HG03066 (cell line): ENCODE results near the gene DIP2B.

Source experiments
- ATAC-seq: cut with Tn5 transposase; IDR thresholded peaks from one replicate; pipeline ENCODE4 v1.9.1; 2021; ENCODE audit warnings: low read depth; ENCODE audit not compliant: unreplicated experiment

Gene DIP2B

DNA sequence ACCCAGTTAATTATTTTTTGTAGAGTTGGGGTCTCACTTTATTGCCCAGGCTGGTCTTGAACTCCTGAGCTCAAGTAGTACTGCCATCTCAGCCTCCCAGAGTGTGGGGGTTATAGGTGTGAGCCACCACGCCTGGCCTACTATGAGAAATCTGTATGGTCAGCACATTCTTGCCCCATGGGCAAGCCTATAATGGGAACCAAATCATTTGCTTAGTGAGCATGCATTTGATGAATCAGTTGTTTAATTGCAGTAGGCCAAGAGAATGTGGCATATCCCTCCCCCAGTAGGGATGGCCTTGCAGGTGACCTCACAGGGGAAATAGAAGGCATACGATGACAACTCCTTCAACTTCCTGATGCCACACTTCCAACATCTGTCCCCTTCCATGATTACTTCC lies 122.7 kb downstream of the DIP2B start:
- ATAC-seq: no peak

DNA sequence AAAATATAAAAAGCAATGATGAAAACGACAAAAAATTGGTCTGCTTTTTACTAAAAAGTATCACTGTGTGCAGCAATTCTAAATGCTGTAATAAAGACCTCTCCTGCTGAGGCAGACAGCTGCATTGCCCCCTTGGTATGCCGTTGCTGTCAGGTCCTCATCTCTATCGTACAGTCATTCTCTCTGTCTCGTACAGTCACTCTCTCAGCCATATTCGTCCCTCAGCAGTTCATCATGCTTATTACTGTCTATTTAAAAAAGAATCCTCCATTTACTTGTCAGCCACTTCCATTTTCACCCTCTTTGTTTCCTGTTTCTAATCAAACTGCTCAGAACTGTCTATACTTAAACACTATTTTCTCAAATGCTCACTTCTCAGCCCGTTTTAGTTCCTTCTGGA lies 123.6 kb downstream of the DIP2B start:
- no peak for ATAC-seq

DNA sequence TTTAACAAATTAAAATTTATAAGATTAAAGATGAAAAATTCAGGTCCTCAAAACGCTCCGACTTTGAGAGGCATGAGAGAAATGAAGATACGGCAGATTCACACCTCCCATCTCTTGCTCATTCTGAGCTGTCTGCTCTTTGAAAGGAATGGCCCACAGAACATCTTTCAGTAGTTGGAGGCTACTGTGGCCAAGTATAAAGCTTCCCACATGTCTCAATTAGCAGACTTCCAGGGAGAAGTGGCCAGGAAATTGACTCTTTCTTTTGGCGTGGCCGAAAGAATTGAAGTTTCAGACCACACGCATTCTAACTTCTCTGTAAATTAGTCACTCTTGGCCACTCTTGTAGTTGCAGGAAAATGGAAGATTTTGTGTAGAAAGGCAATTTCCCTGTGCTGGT lies 129.2 kb downstream of the DIP2B start:
- no peak for ATAC-seq

DNA sequence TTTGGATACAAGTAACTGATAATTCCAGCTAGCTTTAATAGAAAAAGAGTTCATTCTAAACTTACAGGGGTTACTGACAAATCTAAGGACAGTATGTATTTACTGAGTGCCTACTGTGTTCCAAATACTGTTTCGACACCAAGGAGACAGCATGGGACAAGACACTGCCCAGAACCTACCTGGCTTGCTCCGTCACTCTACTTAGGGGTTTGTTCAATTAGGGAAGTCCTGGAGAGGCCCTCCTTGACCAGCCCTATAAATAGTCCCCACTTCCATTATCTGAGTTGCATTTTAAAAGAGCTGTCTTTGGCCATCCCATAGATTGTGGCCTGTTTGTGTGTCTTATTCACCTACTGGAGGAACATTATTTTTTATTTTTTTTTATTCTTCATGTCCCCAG lies 129.6 kb downstream of the DIP2B start:
- ATAC-seq: no peak

DNA sequence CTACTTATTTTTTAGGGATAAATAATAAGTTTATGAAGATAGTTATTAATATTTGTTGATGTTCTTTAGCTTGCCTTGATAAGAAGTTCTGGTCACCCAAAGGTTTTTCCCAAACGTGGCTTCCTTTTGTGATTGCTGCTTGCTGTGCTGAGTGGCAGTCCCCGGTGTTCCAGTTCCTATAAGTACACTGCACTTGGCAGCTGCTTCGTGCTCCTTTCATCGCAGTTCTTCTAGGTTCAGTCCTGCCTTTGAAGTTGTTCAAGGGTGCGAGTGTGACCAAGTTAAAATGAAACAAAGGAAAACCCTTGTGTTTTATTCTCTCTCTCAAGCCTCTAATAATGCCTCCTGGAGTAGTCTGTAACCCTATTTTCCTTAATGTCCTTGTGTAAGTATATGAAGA lies 130.6 kb downstream of the DIP2B start:
- no peak for ATAC-seq

DNA sequence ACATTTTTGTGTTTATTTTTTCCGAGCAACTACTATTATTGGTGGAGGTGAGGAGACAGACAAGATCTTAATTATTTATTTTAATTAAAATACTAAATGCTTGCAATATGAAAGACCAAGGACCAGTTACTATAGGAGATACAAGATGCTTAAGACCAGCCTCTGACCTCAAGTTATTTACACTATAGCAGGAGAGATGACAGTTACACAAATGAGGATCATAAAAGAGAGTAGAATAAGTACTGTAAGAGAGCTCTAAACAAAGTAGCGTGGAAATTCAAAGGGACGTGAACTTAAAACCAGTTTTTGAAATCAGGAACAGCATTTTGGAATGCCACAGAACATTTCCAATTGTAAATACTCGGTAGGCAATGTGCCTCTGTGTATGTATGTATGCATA lies 131.1 kb downstream of the DIP2B start:
- ATAC-seq: no peak

DNA sequence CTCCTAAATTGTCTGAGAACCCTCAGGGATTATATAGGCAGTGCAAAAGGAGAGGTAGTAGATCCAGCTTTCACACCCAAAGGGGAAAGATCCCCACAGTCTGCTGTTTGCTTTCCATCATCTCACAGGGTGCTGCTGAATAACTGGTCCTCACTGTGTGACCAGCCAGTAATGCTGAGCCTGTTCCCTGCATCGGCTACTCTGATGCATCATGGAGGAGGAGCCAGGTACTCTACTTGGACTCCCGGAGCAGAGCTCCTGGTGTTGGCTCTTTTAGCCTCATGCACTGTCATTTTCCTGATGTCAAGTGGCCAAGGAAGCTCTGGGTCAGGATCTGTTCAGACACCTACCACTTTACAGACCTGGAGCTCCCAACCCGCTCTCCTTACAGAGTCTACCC lies 131.7 kb downstream of the DIP2B start:
- ATAC-seq: no peak

DNA sequence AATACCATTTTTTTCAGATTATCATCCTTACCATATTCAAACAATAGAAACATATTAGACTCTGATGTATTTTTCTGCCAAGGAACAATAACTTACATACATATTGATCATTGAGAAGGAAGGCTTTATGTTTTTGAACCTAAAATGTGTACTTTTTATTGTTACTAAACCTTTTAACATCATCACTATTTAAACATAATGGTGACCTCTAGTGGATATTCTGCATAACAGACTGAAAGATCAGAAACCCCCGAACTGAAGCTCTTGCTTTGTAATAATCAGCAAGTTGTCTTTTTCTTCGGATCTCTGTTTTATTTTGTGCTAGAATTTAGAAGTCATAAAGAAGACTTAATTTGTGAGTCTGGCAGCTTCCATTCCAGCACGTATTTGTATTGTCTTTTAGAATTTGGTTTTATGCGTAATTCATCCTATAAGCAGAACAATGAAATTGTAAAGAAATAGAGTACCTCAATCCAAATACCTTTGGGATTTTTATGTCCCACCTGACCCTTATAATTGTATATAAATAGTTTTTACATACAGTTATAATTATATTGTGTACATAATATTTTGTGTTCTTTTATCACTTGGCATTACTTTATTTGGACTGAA lies 133.2 kb downstream of the DIP2B start:
- no peak for ATAC-seq

DNA sequence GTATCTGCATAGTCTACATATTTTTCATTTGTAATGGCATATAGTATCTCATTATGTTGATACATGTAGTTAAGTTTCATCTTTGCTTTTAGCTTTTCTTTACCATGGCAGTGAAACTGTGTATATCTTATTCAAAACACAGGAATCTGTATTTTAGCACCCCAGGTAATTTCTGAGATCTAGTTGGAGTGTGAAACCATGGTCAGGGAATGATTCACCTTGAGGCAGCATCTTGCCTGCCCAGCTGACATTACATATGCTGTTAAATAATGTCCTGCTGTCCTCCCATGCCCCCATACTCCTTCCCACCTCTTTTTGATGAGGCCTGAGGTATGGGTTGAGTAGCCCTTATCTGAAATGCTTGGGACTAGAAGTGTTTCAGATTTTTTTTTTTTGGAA lies 133.7 kb downstream of the DIP2B start:
- ATAC-seq: no peak

DNA sequence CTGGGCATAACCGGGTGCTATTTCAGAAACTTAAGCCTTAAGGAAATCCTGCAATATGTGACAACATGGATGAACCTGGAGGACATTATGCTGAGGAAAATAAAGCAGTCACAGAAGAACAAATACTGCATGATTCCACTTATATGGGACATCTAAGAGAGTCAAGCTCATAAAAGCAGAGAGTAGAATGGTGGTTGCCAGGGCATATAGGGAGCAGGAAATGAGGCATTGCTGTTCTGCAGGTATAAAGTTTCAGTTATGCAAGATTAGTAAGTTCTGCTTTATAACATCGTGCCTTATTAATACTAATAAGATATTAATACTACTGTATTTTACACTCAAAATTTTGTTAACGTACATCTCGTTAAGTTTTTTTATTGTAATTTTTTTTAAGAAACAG lies 134.9 kb downstream of the DIP2B start:
- no peak for ATAC-seq

DNA sequence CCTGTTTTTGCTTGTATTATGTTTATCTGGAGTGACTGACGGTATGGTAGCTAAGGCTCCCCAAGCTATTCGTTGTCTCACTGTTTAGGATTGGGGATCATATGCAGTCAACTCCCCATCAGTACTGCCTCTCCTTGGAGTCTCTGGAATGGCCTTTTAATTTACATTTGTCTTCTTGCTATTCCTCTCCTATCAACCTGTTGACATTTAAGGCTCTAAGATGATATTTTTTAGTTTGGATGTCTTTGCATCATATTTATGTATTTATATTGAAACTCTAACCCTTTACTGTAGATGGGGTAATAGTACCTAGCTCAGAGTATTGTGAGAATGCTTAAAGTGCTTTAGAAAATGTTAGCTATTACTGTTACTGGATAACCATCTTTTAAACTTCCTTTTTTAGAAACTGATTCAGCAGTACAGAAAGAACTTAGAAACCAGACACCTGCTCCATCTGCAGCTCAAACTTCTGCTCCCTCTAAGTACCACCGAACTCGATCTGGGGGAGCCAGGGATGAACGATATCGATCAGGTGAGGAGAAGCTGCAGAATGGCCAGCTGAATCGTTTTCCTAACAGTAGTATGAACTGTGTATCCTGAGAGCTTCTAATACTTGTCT lies 135.6 kb downstream of the DIP2B start:
- no peak for ATAC-seq

DNA sequence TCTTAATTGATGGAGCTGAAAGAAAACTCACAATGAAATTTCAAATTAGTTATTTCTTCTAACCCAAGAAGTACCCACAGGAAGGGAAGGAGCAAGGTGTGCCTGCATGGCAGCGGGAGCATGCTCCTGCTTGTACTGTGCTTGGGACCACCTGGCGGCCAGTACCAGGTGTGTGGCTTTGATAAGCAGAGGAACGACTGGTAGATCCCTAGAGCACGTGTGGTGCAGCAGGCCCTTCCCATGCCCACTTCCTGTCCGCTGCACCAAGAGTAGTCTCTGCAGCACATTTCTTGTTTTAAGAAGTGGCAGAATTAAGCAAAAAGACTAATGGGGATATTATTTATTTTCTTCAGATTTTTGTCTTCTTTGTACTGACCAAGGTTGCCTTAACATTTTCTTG lies 136.8 kb downstream of the DIP2B start:
- ATAC-seq: no peak

DNA sequence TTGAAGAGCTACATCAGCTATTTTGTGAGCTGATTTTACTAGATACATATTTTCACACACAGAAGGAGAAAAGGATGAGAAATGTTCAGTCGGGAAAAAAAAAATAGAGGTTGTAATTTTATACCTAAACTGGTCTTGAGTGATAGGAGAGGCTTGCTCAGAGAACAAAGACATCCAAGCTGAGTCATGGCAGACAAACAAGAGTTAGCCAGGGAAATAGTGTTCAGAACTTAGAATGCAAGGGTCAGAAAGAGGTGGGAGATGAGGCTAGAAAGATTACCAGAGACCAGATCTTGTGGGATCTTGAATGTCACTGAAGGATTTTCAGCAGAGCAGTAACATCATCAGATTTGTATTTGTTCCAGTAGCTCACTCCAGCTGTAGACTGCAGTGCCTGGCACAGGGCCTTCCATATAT lies 137.3 kb downstream of the DIP2B start:
- ATAC-seq: no peak

DNA sequence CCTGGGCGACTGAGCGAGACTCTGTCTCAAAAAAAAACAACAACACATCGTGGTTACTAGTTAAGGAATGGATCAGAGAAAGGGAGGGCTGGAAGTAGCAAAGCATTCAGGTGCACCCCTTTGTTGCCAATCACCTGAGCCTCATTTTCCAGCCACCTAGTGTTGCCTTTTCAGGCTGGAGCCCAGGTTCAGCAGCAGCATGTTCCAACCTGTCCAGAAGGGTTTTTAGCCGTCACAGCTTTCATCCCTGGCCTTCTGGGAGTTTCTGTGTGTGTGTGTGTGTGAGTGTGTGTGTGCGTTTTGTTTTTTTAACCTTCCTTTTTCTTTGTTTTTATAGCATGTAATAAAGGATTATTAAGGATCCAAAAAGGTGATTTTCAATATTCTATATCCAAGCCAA lies 138.0 kb downstream of the DIP2B start:
- no peak for ATAC-seq

DNA sequence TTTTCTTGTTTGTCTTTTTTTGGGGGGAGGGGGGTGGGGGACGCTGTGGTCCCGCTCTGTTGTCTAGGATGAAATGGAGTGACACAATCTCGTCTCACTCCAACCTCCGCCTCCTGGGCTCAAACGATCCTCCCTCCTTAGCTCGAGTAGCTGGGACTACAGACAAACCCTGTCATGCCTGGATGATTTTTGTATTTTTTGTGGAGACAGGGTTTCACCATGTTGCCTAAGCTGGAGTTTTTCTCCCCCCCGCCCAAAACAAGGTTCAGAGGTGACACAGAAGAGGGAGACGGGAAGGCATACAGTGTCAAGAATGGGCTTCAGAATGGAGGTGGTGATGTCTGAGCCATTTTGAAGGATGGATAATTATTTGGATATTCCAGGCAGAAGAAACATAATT lies 142.2 kb downstream of the DIP2B start:
- ATAC-seq: no peak

DNA sequence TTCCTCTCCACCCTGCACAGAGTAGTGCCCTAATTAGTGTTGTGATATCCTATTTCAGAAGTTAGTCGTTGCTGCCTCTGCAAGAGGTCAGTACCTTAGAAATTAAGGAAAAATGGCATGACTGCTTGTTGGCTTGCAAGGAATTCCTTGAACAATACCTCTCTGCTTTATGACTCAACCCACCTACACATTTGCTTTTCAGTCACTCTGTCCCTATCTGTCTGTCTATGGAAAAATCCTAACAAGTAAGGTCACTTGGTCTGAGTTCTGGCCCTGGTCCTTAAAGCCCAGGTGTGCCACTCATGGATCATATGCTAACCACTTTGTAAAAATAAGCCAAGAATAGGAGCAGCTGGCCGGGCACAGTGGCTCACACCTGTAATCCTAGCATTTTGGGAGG lies 142.7 kb downstream of the DIP2B start:
- ATAC-seq: no peak

DNA sequence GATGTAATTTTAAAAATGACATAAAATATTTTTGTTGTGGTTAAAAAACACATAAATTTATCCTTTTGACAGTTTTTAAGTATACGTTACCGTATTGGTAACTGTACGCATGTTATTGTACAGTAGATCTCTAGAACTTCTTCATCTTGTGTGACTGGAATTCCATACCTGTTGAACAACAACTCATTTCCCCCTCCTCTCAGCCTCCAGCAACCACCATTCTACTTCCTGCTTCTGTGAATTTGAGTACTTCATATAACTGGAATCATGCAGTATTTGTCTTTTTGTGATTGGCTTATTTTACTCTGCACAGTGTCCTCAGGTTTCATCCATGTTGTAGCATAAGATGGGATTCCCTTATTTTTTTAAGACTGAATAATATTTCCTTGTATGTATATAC lies 145.5 kb downstream of the DIP2B start:
- ATAC-seq: no peak

DNA sequence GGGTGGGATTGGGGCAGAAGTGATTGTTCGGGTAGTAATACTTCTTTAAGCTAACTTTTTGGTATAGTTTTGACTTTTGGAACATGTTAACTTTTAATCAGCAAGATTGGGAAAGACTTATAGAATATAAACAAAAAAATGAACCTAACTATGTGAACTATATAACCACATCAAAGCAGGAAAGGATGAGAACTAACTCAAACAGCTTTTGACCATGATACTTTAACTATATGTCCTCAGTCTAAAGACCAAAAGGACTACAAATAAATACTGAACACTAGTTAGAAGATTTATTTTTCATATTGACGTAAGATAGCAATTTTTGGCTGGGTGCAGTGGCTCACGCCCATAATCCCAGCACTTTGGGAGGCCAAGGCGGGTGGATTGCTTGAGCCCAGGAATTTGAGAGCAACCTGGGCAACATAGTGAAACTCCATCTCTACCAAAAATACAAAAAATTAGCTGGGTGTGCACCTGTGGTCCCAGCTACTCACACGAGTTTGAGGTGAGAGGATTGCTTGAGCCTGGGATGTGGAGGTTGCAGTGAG lies 150.7 kb downstream of the DIP2B start:
- no peak for ATAC-seq

DNA sequence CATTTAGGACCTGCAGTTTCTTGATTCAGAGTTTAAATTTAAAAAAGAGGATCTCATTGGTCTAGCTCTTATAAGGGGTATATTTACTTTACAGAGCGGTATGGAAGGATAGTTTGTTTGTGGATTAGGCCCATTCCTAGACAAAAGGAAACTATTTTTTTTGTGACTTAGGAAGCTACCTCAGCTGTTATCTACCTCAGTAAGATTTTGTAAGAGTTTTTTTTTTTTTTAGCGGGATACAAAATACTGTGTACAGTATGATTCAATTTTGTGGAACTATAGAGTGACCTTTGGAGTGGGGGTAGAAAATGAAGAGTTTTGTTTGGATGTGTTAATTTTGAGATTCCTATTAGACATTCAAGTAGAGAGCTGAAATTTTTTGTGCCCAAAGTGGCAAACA lies 154.5 kb downstream of the DIP2B start:
- no peak for ATAC-seq

DNA sequence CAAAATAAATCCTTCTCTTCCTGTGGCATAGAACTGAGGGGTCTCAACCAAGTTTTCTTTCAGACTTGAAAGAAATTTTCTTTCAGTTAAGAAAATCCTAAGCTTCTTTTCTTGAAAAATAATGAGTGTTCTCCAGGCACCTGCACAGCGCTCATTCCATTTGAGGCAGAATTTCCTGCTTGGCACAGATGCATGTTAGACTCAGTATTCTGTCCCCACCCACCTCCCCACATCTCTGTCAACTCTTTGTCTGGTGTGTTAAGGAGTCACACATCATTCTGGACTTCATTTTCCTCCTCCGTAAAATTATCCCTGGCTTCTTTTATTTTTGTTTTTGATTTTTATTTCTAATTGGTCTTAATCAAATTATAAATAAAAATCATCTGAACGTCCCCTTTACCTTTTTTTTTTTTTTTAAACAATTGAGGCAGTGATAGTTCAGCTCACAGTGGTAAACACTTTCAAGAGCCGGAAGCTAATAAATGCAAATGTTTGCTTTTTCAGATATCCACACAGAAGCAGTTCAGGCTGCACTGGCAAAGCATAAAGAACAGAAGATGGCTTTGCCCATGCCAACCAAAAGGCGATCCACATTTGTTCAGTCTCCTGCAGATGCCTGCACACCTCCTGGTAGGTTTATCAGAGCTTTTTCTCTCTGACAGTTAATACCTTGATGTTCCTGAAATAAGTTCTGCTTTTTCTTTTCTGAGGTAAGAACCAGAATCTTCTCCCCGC lies 155.1 kb downstream of the DIP2B start:
- no peak for ATAC-seq

DNA sequence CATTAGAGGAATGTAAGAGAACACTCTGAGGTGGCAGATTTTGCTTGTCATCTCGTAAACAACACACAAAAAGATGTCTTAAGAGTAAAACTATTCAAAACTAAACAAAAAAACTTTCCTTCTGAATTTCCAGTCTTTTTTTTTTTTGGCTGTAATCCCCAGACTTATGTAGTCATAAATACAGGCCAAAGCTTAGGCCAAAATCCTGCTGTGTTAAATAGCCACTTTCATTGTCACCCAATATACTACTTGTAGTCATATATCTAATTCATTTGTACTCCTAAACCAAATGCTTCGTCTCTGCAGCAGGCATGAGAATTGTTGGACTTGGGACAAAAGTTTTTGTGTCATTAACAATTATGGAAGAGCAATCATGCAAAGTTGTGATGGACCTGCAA lies 155.6 kb downstream of the DIP2B start:
- ATAC-seq: no peak
